OCI-LY7 (cell line): ENCODE results near the gene CSNK1G1. TPM values are rescaled to one million over a fixed set of nuclear protein-coding genes. Genes with fewer than 3 reads are reported as not detected.

Source experiments
- BruUV-seq: library from RNA; stranded (reverse); fragments of 400-500 nt; replicated peaks from 2 replicates; lab custom pipeline; 2021; lab: Mats Ljungman, UMichigan
- CTCF ChIA-PET: fragments of 300-600 bp; sonication (Branson Sonifier 250); formaldehyde crosslinking; loops from one replicate; lab custom pipeline; 2022; ENCODE audit warnings: antibody characterized with exemption; ENCODE audit not compliant: unreplicated experiment; lab: Charles Lee
- POLR2A ChIA-PET: fragments of 300-600 bp; sonication (Branson Sonifier 250); formaldehyde crosslinking; loops from one replicate; lab custom pipeline; 2022; ENCODE audit warnings: antibody characterized with exemption; lab: Charles Lee
- DNase-seq: peaks from one replicate; pipeline ENCODE4 v3.0.0-alpha.2; 2015; ENCODE audit warnings: low spot score
- H2AFZ ChIP-seq: fragments of 200-600 bp; sonication (generic), shearing (Covaris generic); 2 replicates; pipeline ENCODE4 v1.6.1; 2014; ENCODE audit warnings: mild to moderate bottlenecking, antibody characterized with exemption, low read length, moderate library complexity
- H3K27ac ChIP-seq: fragments of 200-600 bp; sonication (generic); 2 replicates; pipeline ENCODE4 v1.5.1; 2014; ENCODE audit warnings: mixed run types, low read depth, mild to moderate bottlenecking, moderate library complexity, low read length, inconsistent platforms; ENCODE audit not compliant: poor library complexity, severe bottlenecking
- H3K36me3 ChIP-seq: fragments of 200-600 bp; sonication (generic); 2 replicates; pipeline ENCODE4 v1.6.1; 2014; ENCODE audit warnings: mild to moderate bottlenecking, antibody characterized with exemption, low read length, moderate library complexity, mixed read lengths; ENCODE audit not compliant: insufficient read depth
- H3K4me1 ChIP-seq: fragments of 200-600 bp; sonication (generic); 2 replicates; pipeline ENCODE4 v1.5.1; 2014; ENCODE audit warnings: mild to moderate bottlenecking, low read length; ENCODE audit not compliant: insufficient read depth, poor library complexity, severe bottlenecking
- H3K4me2 ChIP-seq: fragments of 200-600 bp; sonication (generic); 2 replicates; pipeline ENCODE4 v1.6.1; 2014; ENCODE audit warnings: mild to moderate bottlenecking, low read length
- H3K4me3 ChIP-seq: fragments of 200-600 bp; sonication (generic); 2 replicates; pipeline ENCODE4 v1.5.1; 2014; ENCODE audit warnings: mild to moderate bottlenecking, low read depth, low read length; ENCODE audit not compliant: poor library complexity, severe bottlenecking
- H3K79me2 ChIP-seq: fragments of 200-600 bp; sonication (generic); 2 replicates; pipeline ENCODE4 v1.6.1; 2016; ENCODE audit warnings: low read depth, mild to moderate bottlenecking, low read length, moderate library complexity, mixed read lengths; ENCODE audit not compliant: insufficient read depth
- H3K9me2 ChIP-seq: fragments of 200-600 bp; sonication (generic); 2 replicates; pipeline ENCODE4 v1.6.1; 2016; ENCODE audit warnings: mild to moderate bottlenecking, low read length, mixed read lengths; ENCODE audit not compliant: insufficient read depth
- H3K9me3 ChIP-seq: fragments of 200-600 bp; sonication (generic); 2 replicates; pipeline ENCODE4 v1.6.1; 2014; ENCODE audit warnings: mild to moderate bottlenecking, mixed run types, low read length, mixed read lengths
- H4K20me1 ChIP-seq: fragments of 200-600 bp; sonication (generic); 2 replicates; pipeline ENCODE4 v1.6.1; 2014; ENCODE audit warnings: mild to moderate bottlenecking, antibody characterized with exemption, low read length, moderate library complexity, mixed read lengths; ENCODE audit not compliant: insufficient read depth
- CTCF ChIP-seq: fragments of 200-600 bp; sonication (generic); conservative IDR thresholded peaks from 2 replicates; pipeline ENCODE4 v1.5.1; 2014; ENCODE audit warnings: mild to moderate bottlenecking, antibody characterized with exemption, low read length, moderate library complexity, mixed read lengths
- EZH2phosphoT487 ChIP-seq: fragments of 200-600 bp; sonication (generic); IDR thresholded peaks from 2 replicates; pipeline ENCODE4 v1.6.1; 2018; ENCODE audit warnings: low read depth, borderline replicate concordance, mild to moderate bottlenecking, mixed run types, antibody characterized with exemption, low read length, moderate library complexity, mixed read lengths
- intact Hi-C: fragments of 100-400 bp; cut with micrococcal nuclease; formaldehyde crosslinking; loops from one replicate; pipeline ENCODE4 v1.10.0; 2022; ENCODE audit not compliant: unreplicated experiment
- total RNA-seq, 2 experiments: library from RNA; depleted of rRNA in 1 of 2; stranded (reverse); fragments of >200 nt in 1 of 2; shearing (Covaris generic) in 1 of 2; gene quantifications; 2 replicates each; pipeline ENCODE4 v1.2.3, GENCODE V29; 2014 to 2022

The CSNK1G1 gene
- total RNA-seq, 2 experiments from 2014 or later = 8.8 to 14.1 TPM

- H3K9me3 ChIP-seq = no peaks in the 10 kb centered on the region
- no peak overlapping the region for H3K4me2 ChIP-seq
- no peak overlapping the region for H2AFZ ChIP-seq
- ChIA-PET CTCF (no interaction called here), POLR2A (interaction anchor here (0.5 to 0.6 kb wide), 2 partner anchors 126 to 574 kb away, joined by 3 to 6 read pairs; no protein-coding TSS in a partner anchor)
- H4K20me1 ChIP-seq = no peaks in the 10 kb centered on the region
- H3K27ac ChIP-seq = no peak overlapping the region
- H3K9me2 ChIP-seq = no peaks in the 10 kb centered on the region
- BruUV-seq = no TSS peak
- peaks cover 25% of the 10 kb centered on the region; the same call in 1 of the 2 replicates for H3K36me3 ChIP-seq
- no peak for DNase-seq
- peaks cover 34% of the 10 kb centered on the region for H3K4me1 ChIP-seq
- intact Hi-C loops = no loop called here
- peaks cover 5% of the 10 kb centered on the region; the same call in 1 of the 2 replicates for H3K79me2 ChIP-seq
- H3K4me3 ChIP-seq = no peak overlapping the region
- TF ChIP-seq EZH2phosphoT487 (no peak), CTCF (no peak)
These were observed 208.9 kb downstream of the CSNK1G1 start for GRCh38 chr15:64146885-64147681.

GRCh38 chr15:64146520-64146884, 209.5 kb downstream of the CSNK1G1 start:
- Histone ChIP-seq H4K20me1 (no peaks in the 10 kb centered on the region), H3K27ac (no peak overlapping the region), H3K79me2 (no peaks in the 10 kb centered on the region; the same call in 1 of the 2 replicates), H3K9me2 (no peaks in the 10 kb centered on the region), H3K4me3 (no peak overlapping the region), H3K36me3 (peaks cover 30% of the 10 kb centered on the region; the same call in 1 of the 2 replicates), H3K9me3 (no peaks in the 10 kb centered on the region), H2AFZ (no peak overlapping the region), H3K4me2 (no peak overlapping the region), H3K4me1 (peaks cover 34% of the 10 kb centered on the region)
- no peak for TF ChIP-seq CTCF
- no peak for TF ChIP-seq EZH2phosphoT487
- BruUV-seq = no TSS peak
- no peak for DNase-seq
- ChIA-PET CTCF (no interaction called here), POLR2A (interaction anchor here (0.5 kb wide), 1 partner anchor 127 kb away, joined by 6 read pairs; no protein-coding TSS in a partner anchor)
- intact Hi-C loops = no loop called here

GRCh38 chr15:64146041-64146440, 209.9 kb downstream of the CSNK1G1 start:
- ChIA-PET CTCF (no interaction called here), POLR2A (no interaction called here)
- TF ChIP-seq CTCF (no peak), EZH2phosphoT487 (no peak)
- intact Hi-C loops = no loop called here
- Histone ChIP-seq H3K4me2 (no peak overlapping the region), H4K20me1 (no peaks in the 10 kb centered on the region), H3K36me3 (peaks cover 35% of the 10 kb centered on the region; the same call in 1 of the 2 replicates), H3K9me3 (no peaks in the 10 kb centered on the region), H2AFZ (no peak overlapping the region), H3K4me1 (peaks cover 30% of the 10 kb centered on the region), H3K9me2 (no peaks in the 10 kb centered on the region), H3K4me3 (no peak overlapping the region), H3K27ac (no peak overlapping the region), H3K79me2 (no peaks in the 10 kb centered on the region)
- no peak for DNase-seq
- BruUV-seq = no TSS peak
